ENCODE results near the gene PTH1R. TPM values are rescaled to one million over a fixed set of nuclear protein-coding genes. Genes with fewer than 3 reads are reported as not detected.

Gene PTH1R
- total RNA-seq, 1 experiment from 2014 or later: 0.32 TPM

DNA sequence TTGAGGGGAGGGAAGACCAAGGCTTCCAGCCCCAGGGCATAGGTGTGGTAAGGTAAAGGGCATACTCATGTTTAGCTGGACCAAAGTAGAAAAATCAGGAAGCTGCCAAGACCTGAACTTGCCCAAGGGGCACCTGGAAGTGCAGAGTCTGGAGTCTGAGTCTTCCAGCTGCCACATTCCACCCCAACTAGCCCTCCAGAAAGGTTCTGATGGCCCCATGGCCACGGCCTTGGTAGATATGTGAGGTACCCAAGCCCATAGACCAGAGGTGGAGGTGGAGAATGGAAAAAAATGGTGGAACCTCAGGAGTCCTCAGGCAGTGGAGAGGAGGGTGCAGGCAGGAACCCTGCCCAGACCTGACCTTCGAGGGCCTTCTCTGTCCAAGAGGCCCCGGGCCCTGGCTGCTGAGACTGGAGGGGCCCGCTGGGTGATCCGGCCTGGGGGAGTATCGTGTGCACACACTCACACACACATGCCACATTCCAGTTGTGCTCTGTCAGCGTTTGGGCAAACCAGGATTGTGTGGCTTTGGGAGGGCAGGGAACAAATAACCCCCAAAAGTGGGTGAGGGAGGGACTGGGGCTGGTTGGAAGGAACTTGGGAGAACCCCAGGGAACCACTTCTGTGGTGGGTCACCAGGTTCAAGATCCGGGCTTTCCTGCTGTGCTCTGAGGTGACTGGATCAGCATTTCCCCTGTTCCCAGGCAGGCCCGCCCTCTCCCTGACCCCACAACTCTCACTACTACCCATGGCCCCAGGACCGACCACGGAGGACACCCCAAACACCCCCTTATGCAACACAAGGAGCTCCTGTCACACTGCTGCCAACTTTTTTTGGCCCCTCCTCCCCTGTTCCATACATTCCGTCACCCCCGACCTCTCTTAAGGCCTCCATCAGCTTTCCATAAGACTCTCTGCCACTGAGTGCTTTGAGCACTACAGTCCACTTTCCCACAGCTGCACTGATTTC is 25.9 kb upstream of the PTH1R start (continued):
- TF ChIP-seq REST (IDR thresholded peaks at IDR 0.05; ENCODE audit: low read depth) (no peak), RAD21 (IDR thresholded peaks at IDR 0.05; ENCODE audit: low read depth) (no peak), ATF3 (IDR thresholded peaks at IDR 0.05) (no peak), SP1 (IDR thresholded peaks at IDR 0.05; ENCODE audit: low read depth) (no peak), ZBTB33 (IDR thresholded peaks at IDR 0.05; ENCODE audit: extremely low read depth, insufficient replicate concordance, low read length) (no peak)

GRCh38 chr3:46852334-46852720 is 25.2 kb upstream of the PTH1R start:
- no peaks in the 10 kb centered on the region for H3K79me2 ChIP-seq (ENCODE audit: insufficient read depth, low read length)
- BruUV-seq (replicated peaks): no TSS peak
- H4K20me1 ChIP-seq (ENCODE audit: insufficient read depth): no peaks in the 10 kb centered on the region
- RAD21 ChIA-PET (ENCODE audit: low non-redundant PET in 1 of 2, low total read pairs in 2 of 2, uncharacterized antibody in 2 of 2, unreplicated experiment in 2 of 2): no interaction called here
- H3K4me1 ChIP-seq (ENCODE audit: control insufficient read depth in 1 of 2, insufficient read depth in 2 of 2, low read length in 2 of 2): no peaks in the 10 kb centered on the region
- ATAC-seq (no peak), DNase-seq (ENCODE audit: low read depth, low spot score) (no peak)
- no peak overlapping the region for H3K4me3 ChIP-seq (replicated peaks in 1 of 2; ENCODE audit: low read depth in 1 of 2, low read length in 2 of 2)
- H3K9ac ChIP-seq (ENCODE audit: low read length): no peak overlapping the region
- H3K27me3 ChIP-seq (ENCODE audit: insufficient read depth, low read length): no peaks in the 10 kb centered on the region
- CTCF ChIA-PET: no interaction called here
- no peaks in the 10 kb centered on the region for H3K9me3 ChIP-seq (ENCODE audit: control insufficient read depth in 1 of 2, insufficient read depth in 1 of 2, low read depth in 1 of 2, low read length in 2 of 2)
- POLR2A ChIA-PET: no interaction called here
- H3K4me2 ChIP-seq (ENCODE audit: low read length): no peak overlapping the region
- no peaks in the 10 kb centered on the region for H3K36me3 ChIP-seq (ENCODE audit: control insufficient read depth in 1 of 2, insufficient read depth in 2 of 2, low read length in 2 of 2)
- intact Hi-C loops (cut with micrococcal nuclease): no loop called here
- no peak overlapping the region for H2AFZ ChIP-seq (ENCODE audit: low read depth, low read length, poor library complexity, severe bottlenecking)
- H3K27ac ChIP-seq (ENCODE audit: low read depth, low read length): no peak overlapping the region
- H3K9me2 ChIP-seq (ENCODE audit: insufficient read depth): no peaks in the 10 kb centered on the region
- TF ChIP-seq YY1 (IDR thresholded peaks at IDR 0.05; ENCODE audit: extremely low read depth, insufficient replicate concordance, low read depth, low read length): no peak
- no peak for TF ChIP-seq ZNF274 (IDR thresholded peaks at IDR 0.05; ENCODE audit: low read depth, low read length)
- TF ChIP-seq CTCF (IDR thresholded peaks at IDR 0.05 in 2 of 3, conservative IDR thresholded peaks at IDR 0.05 in 1 of 3; ENCODE audit: borderline replicate concordance in 1 of 3, insufficient read depth in 1 of 3, low read depth in 2 of 3, low read length in 2 of 3): no peak
- TF ChIP-seq EGR1 (IDR thresholded peaks at IDR 0.05; ENCODE audit: low read depth): no peak
- no peak for TF ChIP-seq REST (IDR thresholded peaks at IDR 0.05; ENCODE audit: low read depth)
- no peak for TF ChIP-seq POLR2AphosphoS5 (IDR thresholded peaks at IDR 0.05; ENCODE audit: low read depth, low read length)

Measured in HCT116 (cell line).